CD4-positive, alpha-beta T cell treated with Interleukin-4 for 1 hour (primary cell): ENCODE data around the gene TRNAU1AP.
"Not testable (repeated sequence)": the region's sequence is repeated elsewhere in the genome, so short reads cannot be mapped to it uniquely, and the experiment has no call there.

Experiments
- DNase-seq, 2 donors: peaks; one replicate each; pipeline ENCODE4 v3.0.0-alpha.2; 2020 to 2022

TRNAU1AP gene

GRCh38 chr1:28552758-28553663 lies at the start of gene TRNAU1AP:
Gene TRNAU1AP (plus strand): TSS chr1:28553085. CDS start chr1:28553111, 26 bp downstream.
- peak; percentile 97 to 98 for DNase-seq

DNA sequence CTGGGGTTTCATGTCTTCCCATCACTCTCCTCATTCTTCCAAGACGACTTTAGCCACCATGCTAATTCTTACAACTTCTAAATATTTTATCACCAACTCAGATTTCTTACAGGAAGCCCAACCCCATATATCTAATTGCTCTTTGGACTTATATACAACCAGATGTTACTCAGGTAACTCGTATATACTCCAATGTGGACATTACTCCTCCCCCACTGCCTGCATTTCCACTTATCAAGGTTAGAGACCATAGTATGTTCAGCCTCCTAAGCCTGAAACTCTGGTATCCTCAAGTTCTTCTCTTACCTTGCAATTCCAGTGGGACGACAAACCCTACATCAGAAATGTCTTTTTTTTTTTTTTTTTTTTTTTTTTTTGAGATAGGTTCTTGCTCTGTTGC lies 49.8 kb upstream of the TRNAU1AP start:
- DNase-seq = no peak

- DNase-seq = peak; percentile 98
These were observed 47.3 kb upstream of the TRNAU1AP start, which contains the start of gene RCC1 for GRCh38 chr1:28505406-28506187. Gene RCC1 (plus strand): TSS chr1:28506043. CDS start chr1:28529867, 23,824 bp downstream.

- no peak for DNase-seq
These were observed 46.0 kb upstream of the TRNAU1AP start for GRCh38 chr1:28506907-28507246.

GRCh38 chr1:28507247-28507645 lies 45.6 kb upstream of the TRNAU1AP start:
- DNase-seq = no peak

DNA sequence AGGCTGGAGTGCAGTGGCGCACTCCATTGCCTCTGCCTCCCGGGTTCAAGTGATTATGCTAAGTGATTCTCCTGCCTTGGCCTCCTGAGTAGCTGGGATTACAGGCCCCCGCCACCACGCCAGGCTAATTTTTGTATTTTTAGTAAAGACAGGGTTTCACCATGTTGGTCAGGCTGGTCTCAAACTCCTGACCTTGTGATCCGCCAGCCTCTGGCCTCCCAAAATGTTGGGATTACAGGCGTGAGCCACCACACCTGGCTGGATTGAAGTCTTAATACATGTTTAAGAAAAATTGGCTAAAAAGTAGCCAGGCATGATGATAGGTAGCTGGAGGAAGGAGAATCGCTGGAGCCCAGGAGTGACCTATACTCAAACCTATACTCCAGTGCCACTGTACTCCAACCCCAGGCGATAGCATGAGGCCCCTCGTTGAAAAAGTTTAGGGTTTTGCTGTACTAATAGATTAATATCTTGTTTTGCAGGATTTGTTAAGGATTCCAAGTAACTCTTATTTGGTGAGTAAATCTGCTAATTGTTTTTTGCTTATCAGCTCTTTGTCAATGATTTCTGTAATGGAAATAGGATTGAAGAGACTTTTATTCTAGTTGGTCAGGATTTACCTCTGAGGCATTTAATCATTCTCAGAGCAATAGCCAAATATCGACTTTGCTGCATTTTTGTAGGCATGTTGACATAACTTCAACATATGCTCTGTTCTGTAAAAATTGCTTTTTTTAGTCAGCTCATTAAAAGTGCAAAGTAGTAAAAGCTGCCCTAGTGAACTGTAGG lies 45.0 kb upstream of the TRNAU1AP start:
- DNase-seq = no peak

GRCh38 chr1:28508435-28508754 lies 44.5 kb upstream of the TRNAU1AP start:
- DNase-seq = no peak

DNA sequence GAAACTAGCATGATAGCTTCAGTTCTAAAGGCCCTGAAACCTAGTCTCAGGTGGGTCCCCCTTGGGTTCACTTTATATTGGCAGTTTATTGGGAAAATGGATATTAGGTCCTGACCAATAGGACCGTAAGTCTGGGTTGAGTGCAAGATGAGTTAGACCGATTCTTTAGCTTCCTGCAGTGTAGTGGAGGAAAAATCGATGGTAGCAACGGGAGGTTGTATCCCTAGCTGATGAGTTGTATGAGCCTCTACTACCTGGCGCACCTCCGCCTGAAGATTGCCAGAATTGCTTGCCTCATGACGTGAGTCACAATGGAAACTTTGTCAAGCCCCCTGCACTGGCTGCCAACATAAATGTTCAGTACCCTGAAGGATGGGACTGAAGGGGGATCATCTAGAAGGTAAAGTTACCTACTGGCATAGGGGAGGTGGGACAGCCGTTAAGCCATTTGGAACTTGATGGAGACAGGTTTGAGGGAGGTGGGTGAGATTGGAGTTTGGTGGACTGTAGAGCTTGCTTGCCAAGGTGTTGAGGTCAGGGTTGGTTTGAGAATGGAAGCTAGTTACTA lies 43.1 kb upstream of the TRNAU1AP start:
- no peak for DNase-seq

GRCh38 chr1:28510273-28510969 lies 42.5 kb upstream of the TRNAU1AP start:
- DNase-seq = no peak

DNA sequence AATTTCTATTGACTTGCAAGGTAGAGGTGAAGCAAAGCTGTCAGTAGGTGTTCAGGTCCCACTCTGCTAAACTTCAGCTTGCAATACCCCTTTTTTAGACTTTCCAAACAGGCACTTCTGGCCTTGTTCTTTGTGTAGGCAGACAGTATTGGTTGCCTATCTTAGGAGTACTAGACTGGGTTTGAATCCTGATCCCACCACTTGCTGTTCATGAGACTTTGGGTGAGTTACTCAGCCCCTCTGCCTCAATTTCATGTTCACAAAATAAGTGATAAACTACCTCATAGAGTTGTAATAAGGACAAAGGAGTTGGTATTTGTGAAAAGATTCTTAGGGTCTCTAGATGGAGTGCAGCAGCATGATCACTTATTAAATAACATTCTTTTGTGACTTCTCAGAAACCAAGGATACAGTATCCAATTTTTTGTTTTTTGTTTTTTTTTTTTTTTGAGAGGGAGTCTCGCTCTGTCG lies 41.9 kb upstream of the TRNAU1AP start:
- no peak for DNase-seq

- DNase-seq = no peak
These were observed 40.8 kb upstream of the TRNAU1AP start for GRCh38 chr1:28512058-28512611.

GRCh38 chr1:28514445-28514933 lies 38.4 kb upstream of the TRNAU1AP start:
- not testable (repeated sequence) for DNase-seq

- DNase-seq = no peak
These were observed 36.3 kb upstream of the TRNAU1AP start for GRCh38 chr1:28516518-28516956.

DNA sequence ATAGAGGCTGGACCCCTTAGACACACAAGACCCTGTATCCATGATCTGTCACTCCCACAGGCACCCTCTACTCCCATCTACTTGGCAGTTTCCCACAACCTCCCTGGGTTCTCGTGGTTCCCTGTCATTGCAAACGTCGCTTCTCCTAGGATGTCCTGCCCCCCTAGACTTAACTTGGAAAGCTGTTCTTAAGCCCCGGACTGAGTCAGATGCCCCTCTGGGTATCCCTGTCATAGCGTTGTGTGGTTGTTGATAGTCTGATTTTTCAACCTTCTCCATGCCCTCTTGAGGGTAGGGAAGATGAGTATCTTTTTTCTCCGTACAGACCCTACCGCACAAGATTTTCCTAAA lies 35.3 kb upstream of the TRNAU1AP start:
- no peak for DNase-seq

- peak; percentile 89 for DNase-seq
These were observed 34.7 kb upstream of the TRNAU1AP start for GRCh38 chr1:28518000-28518744.

GRCh38 chr1:28518745-28519341 lies 34.0 kb upstream of the TRNAU1AP start:
- DNase-seq = peak in 1 of 2 donors; percentile 25

DNA sequence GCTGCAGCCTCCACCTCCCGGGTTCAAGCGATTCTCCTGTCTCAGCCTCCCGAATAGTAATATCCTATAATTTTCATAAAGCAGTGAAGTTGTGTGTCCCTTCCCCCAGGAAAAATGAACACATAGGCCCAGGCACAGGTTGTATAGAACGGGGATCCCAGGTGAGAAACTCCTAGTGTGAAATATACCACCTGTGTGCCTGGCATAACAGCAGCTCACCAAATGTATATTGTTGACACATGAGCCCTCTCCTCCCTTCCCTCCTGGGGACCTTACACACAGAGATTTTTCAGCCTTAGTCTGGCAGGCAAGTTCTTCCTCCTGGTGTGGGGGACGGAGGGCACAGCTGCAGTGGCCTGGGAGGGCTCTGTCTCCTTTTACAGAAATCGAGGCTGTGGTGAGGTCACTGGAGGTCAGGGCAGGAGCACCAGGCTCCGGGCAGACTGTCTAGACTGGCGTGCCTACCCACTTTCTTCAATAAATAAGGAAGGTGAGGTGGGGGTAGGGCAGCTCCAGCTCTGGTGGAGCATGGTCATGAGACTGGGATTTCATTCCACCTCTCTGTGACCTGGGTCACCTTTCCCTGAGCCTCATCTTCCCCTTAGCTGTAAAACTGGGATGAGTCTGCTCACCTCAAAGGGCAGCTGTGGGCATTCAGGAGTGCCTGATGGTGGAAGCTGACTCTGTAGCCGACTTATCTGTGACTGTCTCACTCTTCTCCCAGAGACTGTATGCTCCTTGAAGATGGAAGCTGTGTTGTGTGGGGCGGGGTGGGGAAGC lies 32.7 kb upstream of the TRNAU1AP start:
- DNase-seq = no peak

DNA sequence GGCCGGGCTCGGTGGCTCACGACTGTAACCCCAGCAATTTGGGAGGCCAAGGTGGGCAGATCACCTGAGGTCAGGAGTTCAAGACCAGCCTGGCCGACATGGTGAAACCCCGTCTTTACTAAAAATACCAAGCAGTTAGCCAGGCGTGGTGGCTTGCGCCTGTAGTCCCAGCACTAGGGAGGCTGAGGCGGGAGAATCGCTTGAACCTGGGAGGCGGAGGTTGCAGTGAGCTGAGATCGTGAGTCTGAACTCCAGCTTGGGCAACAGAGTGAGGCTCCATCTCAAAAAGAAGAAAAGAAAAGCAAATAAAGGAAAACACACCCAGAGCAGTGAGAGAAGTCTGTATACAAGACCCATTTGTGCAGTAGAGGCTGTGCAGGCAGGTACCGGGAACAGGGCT lies 32.1 kb upstream of the TRNAU1AP start:
- DNase-seq = not testable (repeated sequence)

GRCh38 chr1:28521502-28522164 lies 31.3 kb upstream of the TRNAU1AP start:
- no peak for DNase-seq
